DMS53 treated with DMSO at 0.1 percent for 48 hours (cell line): ENCODE results near the gene POLN.
A peak's percentile ranks its signal among the peaks of the same experiment; 100 is the strongest.

Experiments
- DNase-seq: peaks from one replicate; lab custom pipeline; 2025; ENCODE audit not compliant: unreplicated experiment; lab: John Stamatoyannopoulos, UW

The POLN gene

GRCh38 chr4:2264481-2265041, 22.6 kb upstream of the POLN start:
- DNase-seq = peak; percentile 65

GRCh38 chr4:2263926-2264321, 22.0 kb upstream of the POLN start:
- peak; percentile 90 for DNase-seq

- DNase-seq = no peak
These were observed 21.0 kb upstream of the POLN start for GRCh38 chr4:2262944-2263250.

DNA sequence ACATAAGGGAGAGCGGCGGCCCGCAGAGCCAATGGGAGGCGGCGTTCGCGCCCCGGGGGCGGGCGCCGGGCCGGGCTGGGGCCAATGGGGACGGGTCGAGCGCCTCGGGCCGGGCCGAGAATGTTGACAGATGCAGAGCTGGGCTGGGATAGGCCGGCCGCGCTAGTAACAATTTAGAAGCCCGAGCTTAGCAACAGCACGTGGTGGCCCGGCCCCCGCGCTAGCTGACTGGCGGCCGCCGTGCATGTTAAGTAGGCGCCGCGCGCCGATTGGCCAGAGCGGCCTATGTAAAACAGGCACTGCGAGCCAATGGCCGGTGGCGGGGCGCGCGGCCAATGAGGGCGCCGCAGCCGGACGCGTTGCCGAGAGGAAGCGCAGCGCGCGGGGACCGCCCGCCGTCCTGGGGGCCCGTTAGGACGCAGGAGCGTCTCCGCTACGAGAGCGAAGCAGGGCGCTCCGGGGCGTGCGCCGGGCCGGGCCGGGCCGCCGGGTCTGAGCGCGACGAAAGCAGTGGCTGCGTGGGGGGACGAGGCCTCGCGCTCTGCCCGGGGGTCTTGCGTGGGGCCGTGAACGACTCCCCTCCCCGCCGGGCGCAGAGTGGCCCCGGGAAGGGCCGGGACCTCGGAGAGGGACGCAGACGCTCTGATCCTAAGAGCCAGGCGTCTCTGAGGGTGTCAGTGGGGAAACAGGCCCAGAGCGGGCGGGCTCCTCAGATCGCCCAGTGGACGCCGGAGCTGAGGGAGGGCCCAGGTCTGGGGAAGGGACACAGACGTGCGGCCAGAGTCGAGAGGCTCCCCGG, 20.4 kb upstream of the POLN start:
- peak; percentile 100 for DNase-seq

- no peak for DNase-seq
These were observed 19.9 kb upstream of the POLN start, which contains the start of gene MXD4 for GRCh38 chr4:2261853-2262144. TSS of gene MXD4 (minus strand) at chr4:2262109. CDS start at chr4:2261980, 129 bp downstream.

- peak; percentile 18 for DNase-seq
These were observed 19.4 kb upstream of the POLN start for GRCh38 chr4:2261110-2261852.

DNA sequence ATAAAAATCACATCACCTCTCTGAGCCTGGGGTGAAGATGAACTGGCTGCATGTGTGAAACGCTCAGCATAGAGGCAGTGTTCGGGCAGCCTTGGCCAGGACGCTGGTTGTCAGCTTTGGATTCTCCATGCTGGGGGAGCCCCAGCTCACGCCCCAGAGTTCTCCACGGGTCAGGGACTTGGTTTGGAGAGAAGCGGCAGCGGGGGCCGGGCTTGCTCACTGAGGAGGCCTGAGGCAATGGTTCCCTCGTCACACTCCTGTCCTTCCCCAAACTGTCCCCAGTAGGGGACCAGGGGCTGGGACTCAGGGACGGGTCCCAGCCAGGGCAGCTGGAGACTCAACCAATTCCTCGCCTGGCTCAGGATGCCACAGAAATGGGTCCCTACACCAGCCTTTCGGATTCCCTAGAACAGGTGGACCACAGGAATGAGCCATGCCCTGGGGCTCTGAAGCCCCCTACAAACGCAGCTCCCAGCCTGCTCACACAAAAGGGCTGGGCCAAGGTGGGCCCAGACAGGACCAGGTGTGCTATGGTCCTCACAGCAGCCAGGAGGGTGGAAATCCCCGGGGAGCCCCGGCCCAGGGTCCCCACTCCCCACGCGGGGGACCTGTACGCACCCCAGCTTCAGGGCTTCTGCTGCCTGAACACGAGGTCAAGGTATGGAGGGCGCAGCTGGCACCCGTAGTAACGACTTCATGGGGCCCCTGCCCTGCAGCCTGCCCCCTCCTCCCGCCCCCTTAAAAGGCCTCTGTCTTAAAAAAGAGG, 18.6 kb upstream of the POLN start:
- DNase-seq = no peak

- DNase-seq = no peak
These were observed 17.8 kb upstream of the POLN start for GRCh38 chr4:2259541-2260343.

DNA sequence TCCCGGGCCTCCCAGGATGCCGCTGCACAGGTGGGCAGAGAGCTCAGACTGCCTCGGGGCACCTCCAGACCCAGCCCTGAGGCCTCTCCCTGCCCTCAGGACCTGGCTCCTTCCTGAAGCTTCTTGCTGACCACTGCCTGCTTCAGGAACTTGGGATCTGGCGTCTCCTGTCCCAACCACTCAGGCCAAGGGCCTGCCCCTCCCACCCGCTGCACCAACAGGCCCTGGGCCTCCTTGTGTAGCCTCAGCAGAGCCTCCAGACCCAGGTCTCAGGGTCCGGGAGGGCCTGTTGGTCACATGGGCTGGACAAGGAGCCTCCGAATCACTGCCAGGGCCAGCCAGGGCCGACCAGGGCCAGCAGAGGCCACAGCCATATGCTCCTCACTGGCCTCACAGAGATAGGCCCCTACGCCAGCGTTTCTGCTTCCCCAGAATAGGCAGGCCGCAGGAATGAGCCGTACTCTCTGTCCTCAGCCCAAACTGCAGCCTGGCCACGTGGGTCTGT, 17.2 kb upstream of the POLN start:
- no peak for DNase-seq

DNA sequence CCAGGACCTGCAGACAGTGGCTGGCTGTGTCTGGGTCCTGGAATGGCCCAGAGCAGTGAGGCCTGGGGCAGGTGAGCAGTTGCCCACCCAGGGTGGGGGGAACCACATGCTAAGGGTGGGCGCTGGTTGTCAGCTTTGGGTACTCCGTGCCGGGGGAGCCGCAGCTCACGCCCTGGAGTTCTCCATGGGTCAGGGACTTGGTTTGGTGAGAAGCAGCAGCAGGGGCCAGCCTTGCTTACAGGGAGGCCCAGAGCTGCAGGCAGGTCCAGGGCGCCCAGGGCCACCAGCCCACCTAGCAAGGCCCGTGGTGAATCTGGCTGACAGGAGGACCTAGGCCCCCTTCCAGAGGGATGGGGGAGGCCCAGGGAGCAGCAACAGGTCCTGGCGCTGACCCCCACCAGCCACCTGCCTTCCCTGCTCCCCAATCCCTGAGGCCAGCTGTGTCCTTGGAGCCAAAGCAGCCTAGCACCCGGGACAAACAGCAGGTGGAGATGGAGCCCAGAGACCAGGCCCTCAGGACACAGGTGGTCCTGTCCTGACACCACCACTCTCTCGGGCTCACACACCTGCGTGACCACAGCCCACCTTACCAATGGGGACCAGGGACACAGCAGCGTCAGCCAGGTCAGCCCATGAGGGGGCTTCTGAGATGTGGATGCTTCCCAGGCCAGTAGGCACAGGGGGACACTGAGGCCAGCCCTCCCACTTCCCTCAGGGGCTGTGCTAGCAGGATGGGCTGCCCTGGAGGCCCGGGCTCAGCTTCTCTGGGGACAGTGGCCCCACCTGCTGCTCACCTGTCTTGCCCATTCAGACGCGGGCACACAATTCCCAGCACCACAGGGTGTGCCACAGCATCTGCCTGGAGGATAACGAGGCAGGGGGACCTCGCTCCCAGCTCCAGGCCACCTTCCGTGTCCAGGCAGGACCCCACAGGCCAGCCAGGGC, 16.4 kb upstream of the POLN start:
- no peak for DNase-seq

DNA sequence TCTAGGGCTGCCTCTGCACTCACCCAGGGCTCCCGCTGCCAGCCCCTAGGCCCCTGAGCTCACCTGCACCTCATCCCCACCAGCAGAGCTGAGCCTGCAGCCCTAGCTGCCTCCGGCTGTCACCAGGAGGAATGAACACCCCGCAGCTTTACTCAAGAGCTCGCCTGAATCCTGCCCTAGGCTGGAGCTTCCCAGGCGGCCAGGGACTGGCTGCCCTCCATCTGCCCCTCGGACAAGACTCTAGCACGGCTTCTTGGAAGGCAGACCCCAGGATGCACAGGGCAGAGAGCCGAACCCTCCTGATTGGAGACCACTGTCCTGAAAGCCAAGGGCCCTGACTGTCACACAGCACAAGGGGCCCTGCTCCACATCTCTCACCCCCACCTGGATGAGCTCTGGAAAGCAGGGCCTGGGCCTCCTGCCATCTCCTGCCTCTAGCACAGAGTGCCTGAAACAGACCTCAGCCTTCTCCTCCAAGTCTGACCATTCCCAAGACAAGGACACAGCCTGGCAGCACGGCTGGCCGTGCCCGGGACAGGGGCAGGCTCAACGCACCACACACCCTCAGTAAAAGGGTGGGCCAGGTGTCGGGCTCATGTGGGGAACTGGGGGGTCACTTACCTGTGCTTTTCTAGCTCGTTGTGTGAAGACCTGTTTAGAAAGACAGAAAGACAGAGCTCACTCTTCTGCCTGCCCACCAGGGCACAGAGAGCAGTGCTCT, 15.6 kb upstream of the POLN start:
- no peak for DNase-seq

DNA sequence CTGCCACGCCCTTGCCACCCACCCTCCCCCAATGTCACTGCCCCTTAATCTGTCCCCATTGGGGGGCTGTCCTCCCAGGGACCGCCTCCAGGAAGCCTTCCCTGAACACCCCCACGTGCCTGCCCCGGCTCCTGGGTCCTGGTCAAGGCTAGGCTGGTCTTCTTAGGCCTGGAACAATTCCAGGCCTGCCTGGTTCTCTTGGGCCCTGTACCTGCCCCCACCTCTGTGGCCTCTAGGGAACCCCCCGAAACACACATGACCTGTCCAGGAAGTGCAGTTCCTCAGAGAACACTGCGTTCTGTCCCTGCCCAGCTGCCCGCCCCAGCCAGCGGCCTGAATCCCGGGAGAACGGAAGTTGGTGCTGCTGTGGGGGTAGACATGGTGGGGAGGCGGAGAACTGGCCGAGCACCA, 14.9 kb upstream of the POLN start:
- DNase-seq = no peak

- no peak for DNase-seq
These were observed 14.3 kb upstream of the POLN start for GRCh38 chr4:2256156-2256731.

GRCh38 chr4:2255501-2256155, 13.7 kb upstream of the POLN start:
- DNase-seq = no peak

DNA sequence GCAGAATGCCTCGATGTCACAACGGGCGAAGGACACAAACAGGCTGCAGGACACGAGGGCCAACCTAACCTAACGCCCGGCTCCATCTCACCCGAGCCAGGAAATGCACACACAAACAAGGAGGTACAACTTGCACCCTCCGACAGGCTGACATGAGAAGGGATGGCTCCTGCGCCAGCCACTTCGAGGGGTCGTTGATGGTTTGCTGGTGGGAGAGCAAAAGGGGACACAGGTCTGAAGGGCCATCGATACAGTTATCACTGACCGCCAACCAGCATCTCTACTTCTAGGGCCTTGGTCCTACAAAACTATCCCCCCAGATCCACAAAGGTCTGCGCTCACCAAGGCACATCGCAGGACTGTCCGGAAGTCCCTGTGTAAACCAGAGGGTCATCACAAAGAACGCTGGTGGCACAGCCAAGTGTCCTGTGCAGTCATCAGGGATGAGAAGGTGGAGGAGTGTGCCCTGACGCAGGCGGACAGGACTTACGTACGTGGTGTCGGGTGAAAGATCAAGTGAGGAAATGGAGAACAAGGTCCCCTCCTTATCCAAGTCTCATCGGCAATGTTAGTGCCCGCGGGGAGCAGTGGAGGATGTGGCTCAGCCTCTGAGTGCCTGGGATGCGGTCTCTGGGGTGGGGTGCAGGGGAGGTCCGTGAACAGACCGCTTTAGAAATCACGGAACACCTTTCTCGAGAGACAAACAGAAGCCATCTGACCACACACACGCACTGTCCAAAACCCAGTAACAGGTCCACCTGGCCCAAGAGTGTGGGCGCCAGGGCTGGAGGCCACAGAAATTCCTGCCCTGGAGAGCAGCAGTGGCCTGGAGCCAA, 13.0 kb upstream of the POLN start:
- DNase-seq = no peak

DNA sequence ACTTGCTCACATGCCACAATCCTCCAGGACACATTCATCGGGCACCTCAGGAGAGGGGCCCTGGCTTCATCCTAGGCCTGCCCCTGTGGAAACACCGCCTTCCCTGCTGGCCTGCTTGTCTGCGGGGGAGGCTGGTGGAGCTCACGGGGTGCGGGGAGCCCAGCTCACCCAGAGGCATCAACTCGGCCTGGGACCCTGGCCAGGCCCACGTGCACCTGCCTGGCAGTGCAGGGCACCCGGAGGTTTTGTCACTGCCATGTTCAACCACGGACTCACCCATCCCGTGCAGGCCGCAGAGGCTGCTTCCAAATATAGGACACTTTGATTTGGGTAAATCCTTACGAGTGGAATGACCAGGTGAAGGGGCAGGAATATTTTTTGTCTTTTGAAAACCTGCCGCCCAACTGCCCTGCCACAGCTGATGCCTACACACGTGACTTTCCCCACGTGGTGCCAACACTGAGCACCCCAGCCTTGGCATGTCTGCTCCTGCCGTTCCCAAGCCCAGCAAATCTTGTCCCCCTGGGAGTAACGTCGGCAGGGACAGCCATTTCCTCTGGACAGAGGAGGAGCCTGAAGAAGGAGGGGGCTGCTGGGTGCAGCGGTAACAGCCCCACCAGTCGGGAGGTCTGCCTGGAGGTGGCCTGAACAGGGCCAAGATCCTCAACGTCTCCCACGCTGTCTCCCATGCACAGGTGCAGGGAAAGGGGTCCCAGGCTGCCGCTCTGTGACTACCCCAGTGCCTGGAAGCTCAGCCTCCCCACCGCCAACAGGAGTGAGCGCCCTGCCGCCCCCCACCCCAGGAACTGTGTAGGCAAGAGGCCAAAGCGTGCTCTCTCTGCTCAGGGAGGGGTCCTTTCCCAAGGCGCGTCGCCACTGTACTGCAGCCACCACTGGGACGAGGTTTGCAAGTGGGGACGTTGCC, 11.5 kb upstream of the POLN start:
- DNase-seq = no peak
